HG02870 (cell line): Measurements from ENCODE around the gene ATP5ME.

Experiments
- ATAC-seq: cut with Tn5 transposase; IDR thresholded peaks from one replicate; pipeline ENCODE4 v1.9.1; 2021; ENCODE audit warnings: mild to moderate bottlenecking, moderate library complexity; ENCODE audit not compliant: unreplicated experiment

The ATP5ME gene

GRCh38 chr4:684623-685327 is 10.7 kb upstream of the ATP5ME start:
- no peak for ATAC-seq

GRCh38 chr4:683982-684622 is 10.0 kb upstream of the ATP5ME start:
- ATAC-seq, result no peak

- ATAC-seq, result no peak
Observed at GRCh38 chr4:683247-683897, 9.3 kb upstream of the ATP5ME start.

- ATAC-seq, result no peak
Observed at GRCh38 chr4:682490-683172, 8.6 kb upstream of the ATP5ME start.

- ATAC-seq, result no peak
Observed at GRCh38 chr4:681736-682451, 7.8 kb upstream of the ATP5ME start.

GRCh38 chr4:680928-681645 is 7.0 kb upstream of the ATP5ME start:
- no peak for ATAC-seq

- ATAC-seq, result no peak
Observed at GRCh38 chr4:680551-680927, 6.5 kb upstream of the ATP5ME start.

GRCh38 chr4:680091-680490 is 6.0 kb upstream of the ATP5ME start:
- ATAC-seq, result no peak

GRCh38 chr4:679629-680028 is 5.6 kb upstream of the ATP5ME start:
- ATAC-seq, result no peak

- ATAC-seq, result no peak
Observed at GRCh38 chr4:679104-679481, 5.0 kb upstream of the ATP5ME start.

- no peak for ATAC-seq
Observed at GRCh38 chr4:678331-679103, 4.4 kb upstream of the ATP5ME start.

GRCh38 chr4:677431-678293 is 3.6 kb upstream of the ATP5ME start:
- no peak for ATAC-seq

GRCh38 chr4:676871-677235 is 2.8 kb upstream of the ATP5ME start:
- no peak for ATAC-seq

- peak; percentile 30 for ATAC-seq
Observed at GRCh38 chr4:675980-676870, 2.1 kb upstream of the ATP5ME start.

- peak; percentile 4 for ATAC-seq
Observed at GRCh38 chr4:675036-675882, 1.2 kb upstream of the ATP5ME start.

- ATAC-seq, result no peak
Observed at GRCh38 chr4:673349-674091, 556 bp downstream of the ATP5ME start.
